Stimulated activated CD4-positive, alpha-beta T cell treated with anti-CD3 and anti-CD28 coated beads, Interleukin-1b, Interleukin-23, amount 100 ng/mL, for 4 hours (primary cell): ENCODE results near the gene NISCH.
"Not testable (repeated sequence)": the region's sequence is repeated elsewhere in the genome, so short reads cannot be mapped to it uniquely, and the experiment has no call there.

Experiments used
- DNase-seq, 2 donors: peaks; one replicate each; pipeline ENCODE4 v3.0.0-alpha.2; 2020; ENCODE audit warnings: low read depth in 2 of 2

NISCH gene

GRCh38 chr3:52525680-52526561, 70.5 kb downstream of the NISCH start:
- no peak for DNase-seq

- DNase-seq: not testable (repeated sequence)
Observed at GRCh38 chr3:52526671-52527038, 71.3 kb downstream of the NISCH start.

- DNase-seq: no peak
Observed at GRCh38 chr3:52527039-52527731, 71.8 kb downstream of the NISCH start.

GRCh38 chr3:52527732-52528585, 72.6 kb downstream of the NISCH start:
- DNase-seq: no peak

- DNase-seq: no peak
Observed at GRCh38 chr3:52528586-52529375, 73.4 kb downstream of the NISCH start.

- DNase-seq: no peak
Observed at GRCh38 chr3:52529376-52530333, 74.3 kb downstream of the NISCH start.

DNA sequence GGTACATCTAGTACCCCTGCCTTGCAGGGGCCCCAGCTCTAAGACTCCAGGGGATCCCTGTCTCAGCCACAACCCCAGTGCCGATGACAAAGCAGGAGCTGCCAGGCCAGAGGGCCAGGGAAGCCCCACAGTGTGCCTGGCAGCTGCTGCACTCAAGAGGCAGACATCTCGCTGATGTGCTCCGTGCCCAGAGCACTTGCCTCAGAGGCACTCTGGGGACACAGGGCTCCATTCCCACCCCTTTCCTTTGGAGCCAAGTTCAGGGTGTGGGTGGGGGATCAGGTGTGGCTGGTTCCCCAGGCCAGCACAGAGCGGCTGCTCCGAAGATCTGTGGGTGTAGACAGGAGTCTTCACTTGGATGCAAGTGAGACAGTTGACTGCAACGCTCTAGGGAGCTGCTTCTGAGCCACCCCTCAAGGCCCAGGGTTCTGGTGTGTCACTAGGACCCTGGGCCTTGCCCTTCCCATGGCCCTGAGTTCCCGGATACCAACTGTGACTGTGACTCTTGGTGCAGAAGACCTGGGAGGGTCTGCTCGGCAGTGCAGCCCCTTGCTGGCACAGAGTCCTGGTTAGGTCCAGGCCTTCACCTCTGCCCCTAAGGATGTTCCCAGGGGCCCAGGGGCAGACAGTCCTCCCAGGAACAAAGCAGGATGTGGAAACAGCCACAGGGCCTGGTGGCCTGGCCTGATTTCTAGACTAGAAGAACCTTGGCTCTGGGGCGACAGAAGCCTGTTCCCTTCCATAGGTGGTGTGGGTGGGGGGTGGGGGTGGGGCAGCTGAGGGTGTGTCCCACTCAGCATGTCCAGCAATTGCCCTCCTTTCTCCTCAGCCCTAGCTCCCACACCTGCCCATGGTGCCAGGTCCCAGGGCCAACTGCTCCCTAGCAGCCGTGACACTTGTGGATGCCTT, 75.8 kb downstream of the NISCH start:
- no peak for DNase-seq

DNA sequence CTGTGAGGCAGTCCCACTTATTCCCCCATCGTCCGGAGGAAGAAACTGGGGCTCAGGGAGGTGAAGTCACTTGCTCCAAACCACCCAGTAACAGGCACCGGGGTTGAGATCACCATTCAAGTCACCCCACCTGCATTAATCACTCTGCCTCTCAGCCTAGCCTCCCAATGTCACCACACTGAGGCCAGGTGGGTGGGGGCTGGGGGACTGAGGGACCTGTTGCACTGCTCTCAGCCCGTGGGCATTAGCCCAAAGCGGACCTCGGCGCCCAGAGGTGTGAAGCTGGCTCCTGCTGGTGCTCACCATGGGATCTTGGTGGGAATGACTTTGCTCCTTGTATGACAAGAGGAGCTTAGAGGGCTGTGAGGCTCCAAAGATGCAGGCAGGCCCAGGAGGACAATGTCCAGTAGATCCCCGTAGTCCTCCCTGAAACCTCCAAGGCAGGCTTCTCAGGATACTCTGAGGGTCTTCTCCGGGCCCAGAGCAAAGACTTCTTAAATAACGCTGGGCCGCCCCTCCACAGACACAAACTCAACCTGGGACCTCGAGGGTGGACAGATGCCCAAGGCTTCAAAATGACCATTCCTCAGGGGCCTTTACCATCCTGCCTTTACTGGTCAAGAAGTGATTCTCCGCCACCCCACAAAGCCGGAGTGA, 76.6 kb downstream of the NISCH start:
- no peak for DNase-seq

GRCh38 chr3:52532517-52532837, 77.1 kb downstream of the NISCH start:
- no peak for DNase-seq

DNA sequence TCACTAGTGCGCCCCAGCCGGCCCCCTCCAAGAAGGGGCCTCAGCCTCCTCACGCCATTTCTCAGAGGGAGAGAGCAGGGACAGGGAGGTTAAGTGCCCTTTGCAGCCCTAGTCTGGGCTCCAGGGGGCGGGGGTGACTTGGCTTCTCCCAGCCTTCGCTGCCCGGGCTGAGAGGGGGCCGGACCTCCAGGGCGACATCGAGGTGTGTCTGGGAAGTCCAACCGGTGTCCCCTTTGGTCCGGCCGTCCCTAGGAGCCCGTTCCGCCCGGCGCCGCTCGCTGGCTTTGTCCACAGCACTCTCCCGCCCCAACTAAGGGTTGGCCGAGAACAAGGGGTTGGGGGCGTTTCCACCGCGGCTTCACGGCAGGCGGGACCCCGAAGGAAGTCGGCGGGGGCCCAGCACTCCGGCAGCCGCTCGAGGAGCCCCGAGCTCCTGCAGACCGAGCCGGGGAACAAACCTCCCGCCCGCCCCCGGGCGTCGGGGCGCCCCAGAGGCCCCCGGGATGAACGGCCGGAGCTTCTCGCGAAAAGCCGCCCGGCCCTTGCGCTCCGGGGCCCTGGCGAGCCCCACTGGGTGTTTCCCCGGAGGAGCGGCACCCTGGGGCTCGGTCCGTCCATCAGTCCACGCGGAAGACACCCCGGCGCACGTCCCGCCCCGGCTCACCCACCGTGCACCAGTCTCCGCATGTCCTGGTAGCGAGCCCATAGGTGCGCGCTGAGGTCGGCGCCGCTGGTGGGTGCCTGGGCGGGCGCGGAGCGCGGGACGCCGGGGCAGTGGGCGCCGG, 77.6 kb downstream of the NISCH start:
- DNase-seq: peak; percentile 17 to 25

DNA sequence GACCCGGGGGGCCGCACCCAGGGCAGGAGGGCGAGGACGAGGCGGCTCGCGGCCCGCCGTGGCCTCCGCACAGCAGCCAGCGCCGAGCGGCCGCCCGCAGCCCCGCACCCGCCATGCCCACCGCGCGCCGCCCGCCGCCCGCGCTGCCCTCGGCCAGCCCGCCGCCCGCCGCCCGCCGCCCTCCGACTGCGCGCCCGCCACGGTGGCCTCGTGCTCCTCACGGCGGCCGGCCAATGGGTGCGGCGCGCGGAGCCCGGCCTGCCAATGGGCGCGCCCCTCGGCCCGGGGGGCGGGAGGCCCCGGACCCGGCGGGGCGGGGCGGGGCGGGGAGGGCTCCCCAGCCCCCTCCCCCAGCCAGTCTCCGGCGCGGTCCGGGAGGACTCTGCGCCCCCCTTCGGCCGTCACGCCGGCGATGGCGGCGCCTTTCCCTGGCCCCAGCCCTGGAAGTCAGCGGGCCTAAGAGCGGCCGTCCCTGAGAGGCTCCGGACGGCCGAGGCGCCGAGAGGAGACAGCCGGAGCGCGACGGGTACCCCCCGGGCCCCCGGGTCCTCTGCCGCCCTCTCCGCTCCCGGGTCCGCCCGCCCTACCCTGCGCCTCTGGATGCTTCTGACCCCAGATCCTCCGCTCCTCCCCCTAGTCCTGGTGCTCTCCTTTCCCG, 78.3 kb downstream of the NISCH start, which contains the start of gene NT5DC2:
TSS of gene NT5DC2 (minus strand) at position 235 of the 658 bp plus-strand sequence. CDS start at position 115, 120 bp downstream.
- DNase-seq: peak; percentile 45 to 68

DNA sequence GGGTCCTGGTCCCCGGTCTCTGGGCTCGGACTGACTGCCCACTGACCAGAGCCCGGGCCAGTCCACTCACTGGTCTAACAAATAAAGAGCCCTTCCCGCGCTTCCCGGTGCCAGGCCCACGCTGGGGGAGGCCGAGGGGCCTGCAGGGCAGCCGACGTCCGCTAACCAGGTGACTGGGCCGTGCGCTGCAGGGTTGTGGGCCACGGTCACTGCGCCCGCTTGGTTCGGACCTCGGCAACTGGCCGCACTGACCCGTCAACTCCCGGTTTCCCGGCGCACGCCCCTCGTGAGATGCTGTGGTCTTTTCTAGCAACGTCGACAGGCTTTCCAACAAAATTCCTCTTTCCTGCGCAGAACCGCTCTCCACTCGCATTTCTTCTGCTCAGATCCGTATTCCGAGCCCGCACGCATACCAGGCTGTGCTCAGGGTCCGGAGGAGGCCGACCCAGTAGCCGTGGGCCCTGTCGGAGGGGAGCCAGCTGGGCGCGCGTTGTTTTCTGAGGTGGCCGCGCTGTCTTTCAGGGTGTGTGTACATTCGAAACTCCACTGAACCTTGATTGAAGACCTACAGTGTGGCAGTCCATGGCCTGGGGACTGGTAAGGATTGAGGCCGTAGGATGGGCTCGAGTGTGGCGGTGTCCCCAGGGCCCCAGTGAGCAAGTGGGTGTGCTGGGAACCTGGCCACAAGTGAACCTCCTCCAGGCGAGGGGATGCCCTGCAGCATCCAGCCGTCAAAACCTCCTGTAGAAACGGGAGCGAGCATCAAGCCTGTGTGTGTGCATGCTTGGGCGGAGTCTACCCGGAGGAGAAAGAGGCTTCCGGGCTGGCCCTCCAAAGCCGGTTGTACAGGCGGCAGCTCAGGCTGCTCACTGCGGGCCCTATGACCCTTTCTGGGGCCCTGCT, 79.1 kb downstream of the NISCH start:
- no peak for DNase-seq

DNA sequence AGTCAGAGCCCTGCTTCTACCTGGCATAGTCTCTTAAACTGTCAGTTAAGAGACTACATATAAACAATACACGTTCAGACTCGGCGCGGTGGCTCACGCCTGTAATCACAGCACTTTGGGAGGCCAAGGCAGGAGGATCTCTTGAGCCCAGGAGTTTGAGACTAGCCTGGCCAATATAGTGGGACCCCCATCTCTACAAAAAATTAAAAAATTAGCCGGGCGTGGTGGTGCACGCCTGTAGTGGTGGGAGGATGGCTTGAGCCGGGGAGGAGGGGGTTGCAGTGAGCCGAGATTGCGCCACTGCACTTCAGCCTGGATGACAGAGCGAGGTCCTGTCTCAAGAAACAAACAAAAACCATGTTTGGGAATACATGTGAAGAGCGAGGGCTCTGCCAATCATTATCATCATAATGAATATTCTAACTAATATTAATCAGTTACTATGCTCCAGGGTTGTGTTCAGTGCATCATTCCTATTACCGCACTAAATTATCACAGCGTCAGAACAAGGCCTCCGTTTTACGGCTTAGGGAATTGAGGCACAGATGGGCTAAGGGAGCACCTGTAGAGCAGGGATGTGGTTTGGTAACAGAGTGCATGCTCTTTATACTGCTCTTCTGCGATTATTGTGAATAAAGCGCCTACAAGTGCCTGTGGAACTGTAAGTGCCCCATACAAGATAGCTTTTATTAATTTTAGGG, 80.2 kb downstream of the NISCH start:
- no peak for DNase-seq

DNA sequence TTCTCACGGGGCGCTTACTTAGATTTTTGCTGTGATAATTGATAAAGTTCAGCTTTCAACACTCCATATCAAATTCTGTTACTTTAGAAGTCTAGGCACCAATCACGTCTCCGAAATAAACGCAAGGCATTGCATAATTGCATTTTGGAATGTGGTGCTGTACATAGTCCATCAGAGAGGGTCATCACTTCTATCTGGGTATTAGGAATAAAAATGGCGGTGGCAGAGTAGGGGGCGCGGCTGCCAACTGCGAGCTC, 80.6 kb downstream of the NISCH start:
- no peak for DNase-seq

DNA sequence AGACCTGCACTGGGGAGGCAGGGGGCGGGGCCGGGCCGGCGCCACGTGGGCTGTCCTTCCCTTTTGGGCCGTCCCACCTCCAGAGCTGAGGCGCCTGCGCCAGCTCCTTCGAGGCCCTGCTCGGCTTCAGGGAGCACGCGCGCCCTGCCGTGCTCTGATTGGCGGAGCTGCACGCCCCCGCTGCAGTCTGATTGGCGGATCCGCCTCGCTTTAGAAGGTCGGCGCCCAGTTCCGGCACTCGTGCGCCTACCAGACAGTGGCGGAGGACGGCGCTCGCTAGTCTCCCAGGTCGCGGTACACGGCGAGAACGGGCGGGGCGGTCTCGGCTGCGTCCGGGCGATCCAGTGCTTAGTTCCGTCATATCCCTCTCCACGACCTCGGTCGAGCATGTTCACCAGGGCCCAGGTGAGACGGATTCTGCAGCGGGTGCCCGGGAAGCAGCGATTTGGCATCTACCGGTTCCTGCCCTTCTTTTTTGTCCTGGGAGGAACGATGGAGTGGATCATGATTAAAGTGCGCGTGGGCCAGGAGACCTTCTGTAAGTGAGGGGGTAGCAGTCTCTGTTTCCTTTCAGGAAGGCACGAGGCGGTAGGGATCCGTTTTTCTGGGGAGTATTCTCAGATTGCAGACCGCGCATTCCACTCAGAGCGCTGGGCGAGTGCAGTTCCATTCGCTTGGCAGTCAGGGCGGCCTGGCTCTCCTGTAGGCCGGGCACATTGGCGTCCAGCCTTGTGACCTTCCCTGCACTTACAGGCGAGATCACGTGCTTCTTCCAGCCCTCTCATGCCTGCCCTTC, 81.2 kb downstream of the NISCH start, which contains the start of gene UQCC5:
TSS of gene UQCC5 (plus strand) at position 237 of the 796 bp plus-strand sequence. CDS start at position 388, 151 bp downstream.
- peak; percentile 93 to 97 for DNase-seq
